ENCODE measurements around the gene RPA1. TPM values are rescaled to one million over a fixed set of nuclear protein-coding genes. Genes with fewer than 3 reads are reported as not detected.

The RPA1 gene
- total RNA-seq, 4 donors from 2014 or later: 15.9 to 108 (median 41.5) TPM

- Histone ChIP-seq H3K36me3 (no peaks in the 10 kb centered on the region), H3K27me3 (no peaks in the 10 kb centered on the region), H3K4me3 (no peak overlapping the region), H3K27ac (no peak overlapping the region), H3K9me3 (no peaks in the 10 kb centered on the region), H3K4me1 (no peaks in the 10 kb centered on the region)
- intact Hi-C loops (cut with DNase I; ENCODE audit: low total_unique reads): no loop called here
- TF ChIP-seq CTCF (IDR thresholded peaks at IDR 0.05) (no peak), POLR2A (IDR thresholded peaks at IDR 0.05) (no peak)
- DNase-seq: no peak
These were observed 111.7 kb downstream of the RPA1 start for GRCh38 chr17:1941272-1942065.

GRCh38 chr17:1942066-1942365 lies 112.2 kb downstream of the RPA1 start:
- H3K27me3 ChIP-seq: no peaks in the 10 kb centered on the region
- H3K27ac ChIP-seq: no peak overlapping the region
- no peak for TF ChIP-seq CTCF (IDR thresholded peaks at IDR 0.05)
- TF ChIP-seq POLR2A (IDR thresholded peaks at IDR 0.05): no peak
- H3K4me1 ChIP-seq: no peaks in the 10 kb centered on the region
- H3K9me3 ChIP-seq: no peaks in the 10 kb centered on the region
- intact Hi-C loops (cut with DNase I; ENCODE audit: low total_unique reads): no loop called here
- no peak overlapping the region for H3K4me3 ChIP-seq
- DNase-seq: no peak
- H3K36me3 ChIP-seq: no peaks in the 10 kb centered on the region

GRCh38 chr17:1942666-1943435 lies 113.0 kb downstream of the RPA1 start:
- TF ChIP-seq CTCF (IDR thresholded peaks at IDR 0.05): no peak
- TF ChIP-seq POLR2A (IDR thresholded peaks at IDR 0.05): no peak
- Histone ChIP-seq H3K36me3 (no peaks in the 10 kb centered on the region), H3K4me3 (no peak overlapping the region), H3K9me3 (no peaks in the 10 kb centered on the region), H3K4me1 (no peaks in the 10 kb centered on the region), H3K27me3 (no peaks in the 10 kb centered on the region), H3K27ac (no peak overlapping the region)
- intact Hi-C loops (cut with DNase I; ENCODE audit: low total_unique reads): no loop called here
- no peak for DNase-seq

- Histone ChIP-seq H3K27me3 (no peaks in the 10 kb centered on the region), H3K9me3 (no peaks in the 10 kb centered on the region), H3K4me1 (no peaks in the 10 kb centered on the region), H3K4me3 (no peak overlapping the region), H3K36me3 (no peaks in the 10 kb centered on the region), H3K27ac (no peak overlapping the region)
- DNase-seq: no peak
- intact Hi-C loops (cut with DNase I; ENCODE audit: low total_unique reads): no loop called here
- TF ChIP-seq POLR2A (IDR thresholded peaks at IDR 0.05) (no peak), CTCF (IDR thresholded peaks at IDR 0.05) (no peak)
These were observed 113.6 kb downstream of the RPA1 start for GRCh38 chr17:1943436-1943831.

GRCh38 chr17:1945621-1946020 lies 115.8 kb downstream of the RPA1 start:
- no peaks in the 10 kb centered on the region for H3K9me3 ChIP-seq
- DNase-seq: no peak
- H3K27ac ChIP-seq: no peak overlapping the region
- intact Hi-C loops (cut with DNase I; ENCODE audit: low total_unique reads): no loop called here
- no peak for TF ChIP-seq POLR2A (IDR thresholded peaks at IDR 0.05)
- TF ChIP-seq CTCF (IDR thresholded peaks at IDR 0.05): no peak
- no peak overlapping the region for H3K4me3 ChIP-seq
- H3K4me1 ChIP-seq: no peaks in the 10 kb centered on the region
- no peaks in the 10 kb centered on the region for H3K36me3 ChIP-seq
- no peaks in the 10 kb centered on the region for H3K27me3 ChIP-seq

Data from uterus (tissue), 4 donors.